GM12874 (cell line): ENCODE results near the gene MFNG.

Source experiments
- TF ChIP-seq, protein P1 (sequence below): IDR thresholded peaks from 2 replicates; pipeline ENCODE4 v1.5.1; 2011; ENCODE audit warnings: low read depth, mild to moderate bottlenecking, control low read depth, low read length, moderate library complexity; ENCODE audit not compliant: insufficient read depth

MFNG gene

DNA sequence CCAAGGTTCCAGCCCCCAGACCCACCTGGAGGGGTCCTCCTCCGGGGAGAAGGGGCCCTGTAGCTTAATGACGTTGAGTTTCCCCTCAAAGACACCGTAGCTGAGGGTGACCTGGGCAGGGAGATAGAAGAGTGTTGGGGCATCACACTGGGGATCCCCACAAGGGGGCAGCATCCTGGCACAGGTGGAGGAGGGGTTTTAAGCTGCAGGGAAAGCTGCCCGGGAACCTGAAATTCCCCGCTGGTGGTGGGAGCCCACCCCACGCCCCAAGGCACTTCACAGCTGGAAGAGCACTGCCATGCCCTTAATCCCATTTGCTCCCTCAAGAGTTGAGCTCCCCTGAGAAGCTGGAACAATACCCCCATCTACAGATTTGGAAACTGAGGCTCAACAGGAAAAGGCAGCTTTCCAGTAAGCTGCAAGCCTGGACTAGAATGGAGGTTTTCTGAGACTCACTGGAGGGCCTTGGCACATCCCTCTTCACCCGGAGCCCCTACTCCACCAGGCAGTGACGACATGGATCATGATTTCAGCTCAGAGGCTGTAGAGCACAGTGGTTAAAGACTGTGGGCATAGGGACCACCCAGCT is 13.7 kb downstream of the MFNG start:
- TF ChIP-seq, protein P1, sequence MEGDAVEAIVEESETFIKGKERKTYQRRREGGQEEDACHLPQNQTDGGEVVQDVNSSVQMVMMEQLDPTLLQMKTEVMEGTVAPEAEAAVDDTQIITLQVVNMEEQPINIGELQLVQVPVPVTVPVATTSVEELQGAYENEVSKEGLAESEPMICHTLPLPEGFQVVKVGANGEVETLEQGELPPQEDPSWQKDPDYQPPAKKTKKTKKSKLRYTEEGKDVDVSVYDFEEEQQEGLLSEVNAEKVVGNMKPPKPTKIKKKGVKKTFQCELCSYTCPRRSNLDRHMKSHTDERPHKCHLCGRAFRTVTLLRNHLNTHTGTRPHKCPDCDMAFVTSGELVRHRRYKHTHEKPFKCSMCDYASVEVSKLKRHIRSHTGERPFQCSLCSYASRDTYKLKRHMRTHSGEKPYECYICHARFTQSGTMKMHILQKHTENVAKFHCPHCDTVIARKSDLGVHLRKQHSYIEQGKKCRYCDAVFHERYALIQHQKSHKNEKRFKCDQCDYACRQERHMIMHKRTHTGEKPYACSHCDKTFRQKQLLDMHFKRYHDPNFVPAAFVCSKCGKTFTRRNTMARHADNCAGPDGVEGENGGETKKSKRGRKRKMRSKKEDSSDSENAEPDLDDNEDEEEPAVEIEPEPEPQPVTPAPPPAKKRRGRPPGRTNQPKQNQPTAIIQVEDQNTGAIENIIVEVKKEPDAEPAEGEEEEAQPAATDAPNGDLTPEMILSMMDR, result peak; percentile 66

DNA sequence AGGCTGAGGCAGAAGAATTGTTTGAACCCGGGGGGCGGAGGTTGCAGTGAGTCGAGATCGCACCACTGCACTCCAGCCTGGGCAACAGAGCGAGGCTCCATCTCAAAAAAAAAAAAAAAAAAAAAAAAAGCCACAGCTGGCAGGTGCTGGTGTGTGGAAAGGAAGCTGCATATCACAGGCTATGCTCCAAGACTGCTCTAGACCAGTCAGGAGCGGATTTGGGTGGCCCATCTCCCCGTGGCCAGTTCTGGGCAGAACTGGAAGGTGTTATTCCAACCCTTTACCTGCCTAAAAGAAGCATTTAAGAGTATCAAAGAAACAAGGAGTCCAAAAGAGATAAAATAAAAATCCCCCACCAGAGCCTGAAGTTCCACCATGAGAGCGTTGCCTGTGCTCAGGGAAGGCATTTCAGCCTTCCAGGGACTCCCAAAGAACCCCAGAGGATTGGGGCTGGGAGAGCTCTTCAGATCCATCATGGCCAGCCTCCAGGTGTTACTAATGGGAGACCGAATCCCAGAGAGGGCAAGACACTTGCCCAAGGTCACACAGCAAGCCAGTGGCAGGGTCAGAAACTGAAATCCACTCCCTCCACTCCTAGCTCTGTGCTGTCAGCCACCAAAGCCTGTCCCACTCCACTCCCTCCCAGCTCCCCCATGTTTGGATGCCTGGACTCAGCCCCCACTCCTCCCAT is 14.3 kb downstream of the MFNG start:
- TF ChIP-seq, protein P1, result no peak

DNA sequence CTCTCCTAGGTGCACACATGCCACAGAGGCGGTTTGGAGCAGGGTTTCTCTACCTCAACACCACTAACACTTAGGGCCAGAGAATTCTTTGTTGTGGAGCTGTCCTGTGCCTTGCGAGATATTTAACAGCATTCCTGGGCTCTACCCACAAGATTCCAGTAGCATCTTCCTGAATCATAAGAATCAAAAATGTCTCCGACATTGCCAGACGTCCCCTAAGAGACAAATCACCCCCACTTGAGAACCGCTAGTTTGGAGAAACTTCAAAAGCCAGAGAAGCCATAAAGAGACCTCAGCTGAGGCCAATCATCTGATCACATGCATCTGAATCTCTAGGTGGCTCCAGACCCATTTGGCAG is 16.1 kb downstream of the MFNG start:
- TF ChIP-seq, protein P1, result no peak

DNA sequence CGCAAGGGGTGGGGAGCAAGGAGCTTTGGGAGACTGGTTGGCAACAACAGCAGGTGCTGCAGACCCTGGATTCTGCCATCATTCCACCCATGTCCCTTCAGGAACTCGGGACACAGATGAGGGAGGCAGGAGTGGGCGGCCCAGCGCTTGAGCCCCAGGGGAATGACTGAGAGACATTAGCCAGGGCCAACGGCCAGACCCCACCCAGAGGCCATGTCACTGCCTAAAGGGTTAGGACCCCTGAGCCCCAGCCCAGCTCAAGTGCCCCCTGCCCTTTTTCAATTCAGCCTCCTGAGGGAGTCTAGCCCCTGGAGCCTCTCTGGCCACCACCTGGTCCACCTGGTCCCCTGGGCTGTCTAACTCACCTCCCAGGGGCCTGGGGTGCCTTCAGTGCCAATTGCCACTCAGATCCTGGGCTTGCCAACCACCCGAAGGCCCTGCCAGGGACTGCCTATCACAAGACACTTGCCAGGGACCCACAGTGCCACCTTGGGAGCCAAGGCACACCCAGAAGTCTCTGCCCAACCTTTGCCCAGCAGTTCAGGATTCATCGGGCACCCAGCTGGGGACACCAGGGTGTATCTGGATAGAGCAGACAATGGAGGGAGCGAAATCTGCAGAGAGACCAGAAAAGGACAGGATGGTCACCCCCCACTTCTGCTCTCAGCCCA is 16.6 kb downstream of the MFNG start:
- TF ChIP-seq, protein P1, result no peak

DNA sequence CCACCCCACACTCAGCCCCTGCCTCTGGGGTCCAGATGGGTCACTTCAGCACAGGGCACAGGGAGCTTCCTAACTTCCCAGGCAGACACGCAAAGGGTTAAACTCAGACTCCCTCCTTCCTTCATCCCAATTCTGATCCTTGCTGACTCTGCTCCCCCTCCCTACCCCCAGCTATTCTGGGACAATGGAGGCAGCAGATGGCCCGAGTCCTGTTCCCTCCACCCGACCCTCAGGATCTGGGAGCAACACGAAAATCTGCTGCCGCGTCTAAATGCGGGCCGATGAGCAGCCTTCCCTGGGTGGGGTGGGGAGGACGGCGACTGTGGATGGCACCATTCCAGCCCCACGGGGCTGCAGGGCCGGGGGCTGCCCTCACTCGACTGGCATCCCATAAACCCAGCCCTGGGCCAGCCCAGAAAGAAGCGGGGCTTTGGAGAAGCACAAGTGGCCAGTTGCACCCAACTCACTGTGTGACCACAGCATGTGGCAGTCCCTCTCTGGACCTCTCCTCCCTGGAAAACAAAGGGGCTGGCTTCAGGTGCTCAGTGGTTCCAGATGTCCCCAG is 18.7 kb downstream of the MFNG start:
- TF ChIP-seq, protein P1, result no peak

DNA sequence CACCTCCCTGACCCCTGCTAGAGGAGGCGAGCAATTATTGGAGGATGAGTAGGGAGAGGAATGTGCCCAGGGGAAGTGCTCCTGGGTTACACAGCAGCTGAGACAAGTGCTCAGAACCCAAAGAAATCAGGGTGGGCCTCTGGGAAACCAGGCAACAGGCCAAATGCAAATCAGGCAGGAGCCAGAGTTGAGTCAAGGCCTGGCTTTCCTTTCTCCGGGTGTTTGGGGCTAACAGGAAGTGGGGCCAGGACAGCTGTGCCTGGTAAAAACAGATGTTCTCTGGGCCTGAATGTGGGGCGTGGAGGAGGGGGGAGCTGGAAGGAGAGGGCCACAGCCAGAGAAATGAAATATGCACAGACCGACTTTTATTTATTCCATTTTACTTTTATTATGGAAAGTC is 22.0 kb downstream of the MFNG start:
- TF ChIP-seq, protein P1, result no peak

DNA sequence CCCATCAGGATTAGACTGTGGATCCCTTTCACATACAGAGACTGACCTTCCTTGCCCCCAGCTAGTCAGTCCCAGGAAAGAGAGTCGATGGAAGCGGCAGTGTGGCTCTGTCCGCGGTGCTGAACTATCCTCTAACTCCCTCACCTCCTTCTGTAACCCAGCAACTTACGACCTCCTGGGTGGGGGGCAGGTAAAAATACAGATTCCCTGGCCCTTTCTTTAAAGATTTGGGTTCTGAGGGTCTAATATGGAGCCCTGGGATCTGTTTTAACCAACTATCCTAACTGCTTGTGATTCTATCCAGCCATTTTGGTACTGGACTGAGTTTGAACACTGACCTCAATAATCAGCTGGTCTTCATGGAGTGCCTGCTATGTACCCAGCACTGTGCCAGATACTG is 23.2 kb downstream of the MFNG start:
- TF ChIP-seq, protein P1, result no peak
